HT-29 (cell line): ENCODE results near the gene GNPTAB. TPM values are rescaled to one million over a fixed set of nuclear protein-coding genes. Genes with fewer than 3 reads are reported as not detected.
A peak's percentile ranks its signal among the peaks of the same experiment; 100 is the strongest.
"Not testable (repeated sequence)": the region's sequence is repeated elsewhere in the genome, so short reads cannot be mapped to it uniquely, and the experiment has no call there.

Source experiments
- DNase-seq: peaks from one replicate; pipeline ENCODE4 v3.0.0-alpha.2; 2015; ENCODE audit warnings: low spot score
- total RNA-seq: library from RNA; depleted of rRNA; stranded (reverse); fragments of >200 nt; shearing (Covaris generic); gene quantifications from 2 replicates; pipeline ENCODE4 v1.2.3, GENCODE V29; 2014

GNPTAB gene
- total RNA-seq, 1 experiment from 2014 or later: 12.7 TPM

DNA sequence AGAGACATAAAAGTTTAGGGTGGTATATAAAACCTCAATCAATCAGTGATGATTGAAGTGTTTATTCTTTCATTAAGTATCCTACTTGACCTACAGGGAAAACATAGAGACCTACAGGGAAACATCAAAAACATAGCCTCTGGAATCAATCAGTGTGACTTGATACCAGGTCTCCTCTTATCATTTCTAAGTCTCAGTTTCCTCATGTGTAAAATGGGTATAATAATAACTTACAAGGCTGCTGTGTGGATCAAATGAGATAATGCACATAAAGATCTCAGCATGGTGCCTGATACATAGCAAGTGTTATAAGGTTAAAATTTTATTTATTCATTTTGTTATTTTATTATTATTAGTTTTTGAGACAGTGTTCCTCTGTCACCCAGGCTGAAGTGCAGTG lies 22.2 kb upstream of the GNPTAB start:
- no peak for DNase-seq

DNA sequence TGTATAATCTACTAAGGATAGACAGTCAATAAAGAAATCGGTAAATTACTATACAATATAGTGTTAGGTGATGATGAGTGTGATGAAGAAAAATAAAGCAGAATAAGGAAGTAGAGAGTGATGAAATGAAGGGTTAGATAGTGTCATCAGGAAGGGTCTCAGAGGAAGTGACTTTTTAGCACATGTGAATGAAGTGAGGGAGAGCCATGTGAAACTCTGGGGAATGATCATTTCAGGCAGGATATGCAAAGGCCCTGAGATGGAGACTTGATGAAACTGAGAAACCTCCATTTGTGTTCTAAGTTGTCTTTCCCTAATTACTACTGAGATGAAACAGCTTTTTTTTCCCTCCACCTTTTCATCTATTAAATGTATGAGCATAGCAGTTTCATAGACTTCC lies 19.4 kb upstream of the GNPTAB start:
- DNase-seq: no peak

DNA sequence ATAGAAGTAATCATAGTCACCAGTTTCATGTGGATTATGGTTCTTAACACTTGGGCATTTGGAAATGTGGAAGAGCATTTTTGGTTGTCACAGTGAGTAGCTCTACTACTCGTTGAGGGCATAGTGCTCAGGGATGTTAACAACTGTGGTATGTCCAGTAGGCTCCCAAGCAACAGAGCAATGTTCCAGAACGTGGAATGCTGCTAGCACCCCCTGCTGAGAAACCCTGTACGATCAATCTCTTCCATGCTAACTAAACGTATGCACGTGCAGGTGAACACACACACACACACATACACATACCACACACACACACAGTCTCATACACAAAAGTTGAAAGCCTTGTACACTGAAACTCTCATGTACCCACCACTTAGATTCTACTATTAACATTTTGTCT lies 16.6 kb upstream of the GNPTAB start:
- DNase-seq: no peak

DNA sequence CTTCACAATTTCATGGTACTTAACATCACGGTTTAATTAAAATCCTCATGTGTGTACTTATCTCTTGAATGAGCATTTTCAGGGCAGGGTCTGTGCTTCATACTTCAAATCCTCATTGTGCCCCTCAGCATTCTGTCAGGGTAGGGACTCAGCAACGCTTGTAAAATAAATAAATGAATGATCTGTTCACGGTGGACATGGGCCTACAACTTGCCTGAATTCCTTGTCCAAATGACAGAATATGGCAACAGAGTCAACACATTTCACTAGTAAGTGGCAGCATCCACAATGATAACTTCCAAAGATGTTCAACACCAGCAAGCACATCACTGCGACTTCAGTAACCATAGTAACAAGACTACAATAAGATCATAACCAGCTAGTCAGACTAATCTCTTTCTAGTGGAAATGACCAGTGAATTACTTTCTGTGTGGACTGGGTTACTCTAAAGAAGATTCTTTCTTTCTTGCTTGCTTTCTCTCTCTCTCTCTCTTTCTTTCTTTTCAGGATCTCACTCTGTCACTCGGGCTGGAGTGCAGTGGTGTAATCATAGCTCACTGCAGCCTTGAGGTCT lies 14.5 kb upstream of the GNPTAB start:
- no peak for DNase-seq

DNA sequence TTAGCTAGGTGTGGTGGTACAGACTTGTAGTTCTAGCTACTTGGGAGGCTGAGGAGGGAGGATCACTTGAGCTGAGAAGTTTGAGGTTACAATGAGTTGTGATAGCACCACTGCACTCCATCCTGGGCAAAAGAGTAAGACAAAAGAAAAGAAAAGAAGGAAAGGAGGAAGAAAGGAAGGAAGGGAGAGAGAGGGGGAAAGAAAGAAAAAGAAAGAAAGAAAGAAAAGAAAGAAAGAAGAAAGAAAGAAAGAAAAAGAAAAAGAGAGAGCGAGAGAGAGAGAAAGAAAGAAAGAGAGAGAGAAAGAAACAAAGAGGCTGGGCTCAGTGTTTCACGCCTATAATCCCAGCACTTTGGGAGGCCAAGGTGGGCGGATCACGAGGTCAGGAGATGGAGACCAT lies 10.3 kb upstream of the GNPTAB start:
- no peak for DNase-seq

DNA sequence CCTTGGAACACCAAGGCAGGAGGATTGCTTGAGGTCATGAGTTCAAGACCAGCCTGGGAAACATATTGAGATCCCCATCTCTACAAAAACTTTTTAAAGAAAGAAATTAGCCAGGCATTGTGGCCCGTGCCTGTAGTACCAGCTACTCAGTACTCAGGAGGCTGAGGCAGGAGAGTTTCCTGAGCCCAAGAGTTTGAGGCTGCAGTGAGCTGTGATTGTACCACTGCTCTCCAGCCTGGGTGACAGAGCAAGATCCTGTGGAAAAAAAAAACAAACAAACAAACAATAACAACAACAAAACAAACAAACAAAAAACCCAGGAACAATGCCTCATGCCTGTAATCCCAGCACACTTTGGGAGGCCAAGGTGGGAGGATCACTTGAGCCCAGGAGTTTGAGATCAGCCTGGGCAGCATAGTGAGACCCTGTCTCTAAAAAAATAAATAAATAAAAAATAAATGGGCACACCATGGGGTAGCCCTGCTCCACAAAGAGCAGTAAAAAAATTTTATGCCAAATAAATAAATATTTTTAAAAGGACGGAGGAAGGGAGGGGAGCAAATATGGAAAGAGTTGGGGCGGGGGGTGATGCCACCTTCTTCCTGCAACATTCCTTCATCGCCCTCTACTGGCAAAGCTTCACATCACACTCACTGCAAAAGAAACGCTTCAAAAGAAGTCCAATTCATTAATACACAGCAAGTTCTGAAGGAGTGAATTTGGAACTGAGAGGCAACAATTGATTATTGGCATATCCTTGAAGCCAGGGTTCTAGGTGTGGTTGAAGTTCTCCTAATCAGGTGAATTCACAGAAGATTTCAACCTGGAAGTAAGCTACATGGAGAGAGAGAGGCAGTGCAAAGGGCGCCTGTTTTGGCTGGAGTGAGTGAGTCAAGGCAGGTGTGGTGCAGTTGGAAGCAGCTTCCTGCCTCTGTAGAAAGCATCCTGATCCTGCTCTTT lies 8.8 kb upstream of the GNPTAB start:
- DNase-seq: peak; percentile 71

DNA sequence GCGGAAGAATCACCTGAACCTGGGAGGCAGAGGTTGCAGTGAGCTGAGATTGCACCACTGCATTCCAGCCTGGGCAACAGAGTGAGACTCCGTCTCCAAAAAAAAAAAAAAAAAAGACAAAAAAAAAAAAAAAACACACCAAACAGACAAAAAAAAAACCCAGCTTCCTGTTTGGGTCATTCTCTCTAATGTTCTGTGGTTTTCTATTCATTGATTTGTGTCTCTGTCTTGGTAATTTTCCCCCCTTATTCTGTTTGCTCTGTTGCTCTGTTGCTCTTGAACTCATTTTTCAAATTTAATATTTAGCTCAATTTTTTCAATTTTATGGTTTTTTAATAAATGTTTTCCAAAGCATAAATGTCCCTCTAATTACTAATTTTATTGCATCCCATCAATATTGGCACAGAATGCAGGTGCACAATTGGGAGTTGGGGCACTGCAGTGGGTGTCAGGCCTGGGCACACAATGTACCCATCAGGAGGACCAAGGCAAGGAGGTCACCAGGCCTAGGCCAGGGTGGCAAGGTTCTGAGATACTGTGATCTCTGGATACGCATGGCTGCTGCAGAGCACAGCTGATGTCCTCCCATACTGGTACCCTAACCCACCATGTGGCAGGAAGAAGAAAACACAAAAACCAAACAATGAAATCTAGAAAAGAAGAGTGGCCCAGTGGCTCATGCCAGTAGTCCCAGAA lies 8.0 kb upstream of the GNPTAB start:
- DNase-seq: no peak

DNA sequence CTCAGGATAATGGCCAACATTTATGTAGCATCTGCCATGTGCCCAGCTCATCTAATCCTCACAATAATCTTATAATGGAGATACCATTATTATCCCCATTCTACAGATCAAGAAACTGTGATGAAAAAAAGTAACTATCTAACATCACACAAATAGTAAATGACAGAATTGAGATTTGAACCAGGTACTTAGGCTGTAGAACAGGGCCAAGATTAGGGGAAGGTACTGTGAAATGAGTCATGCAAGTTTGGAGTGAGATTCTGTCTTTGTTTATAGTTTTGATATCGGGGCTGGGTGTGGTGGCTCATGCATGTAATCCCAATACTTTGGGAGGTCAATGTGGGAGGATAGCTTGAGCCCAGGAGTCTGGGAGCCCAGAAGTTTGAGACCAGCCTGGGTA lies 1.3 kb upstream of the GNPTAB start:
- DNase-seq: no peak

DNA sequence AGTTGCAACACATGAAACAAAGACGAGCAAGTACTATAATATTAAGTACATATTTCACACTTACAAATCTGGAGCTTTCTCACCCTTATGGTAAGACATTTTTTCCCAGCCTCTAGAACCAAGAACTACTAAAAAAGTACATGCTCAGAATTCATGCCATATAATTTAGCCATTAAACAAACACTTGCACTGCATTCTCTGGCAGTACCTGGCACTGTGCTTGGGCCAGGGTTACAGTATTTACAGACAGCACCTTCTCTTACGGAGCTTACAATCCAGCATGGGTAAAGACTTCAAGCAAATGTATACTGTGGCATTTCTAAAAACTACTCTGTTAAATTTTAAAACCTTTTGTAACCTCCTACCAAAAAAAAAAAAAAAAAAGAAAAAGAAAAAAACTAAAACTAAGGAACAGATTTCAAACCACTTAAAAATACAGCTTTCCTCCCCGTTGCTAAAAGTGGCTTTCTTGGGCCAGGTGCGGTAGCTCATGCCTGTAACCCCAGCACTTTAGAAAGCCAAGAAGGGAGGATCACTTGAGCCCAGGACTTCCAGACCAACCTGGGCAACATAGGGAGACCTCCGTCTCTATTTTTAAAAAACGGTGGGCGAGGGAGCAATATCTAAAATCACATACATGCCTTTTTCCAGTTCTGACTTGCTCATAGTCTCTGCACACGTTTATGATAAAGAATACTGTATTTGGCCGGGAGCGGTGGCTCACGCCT lies 956 bp downstream of the GNPTAB start:
- peak; percentile 15 for DNase-seq

DNA sequence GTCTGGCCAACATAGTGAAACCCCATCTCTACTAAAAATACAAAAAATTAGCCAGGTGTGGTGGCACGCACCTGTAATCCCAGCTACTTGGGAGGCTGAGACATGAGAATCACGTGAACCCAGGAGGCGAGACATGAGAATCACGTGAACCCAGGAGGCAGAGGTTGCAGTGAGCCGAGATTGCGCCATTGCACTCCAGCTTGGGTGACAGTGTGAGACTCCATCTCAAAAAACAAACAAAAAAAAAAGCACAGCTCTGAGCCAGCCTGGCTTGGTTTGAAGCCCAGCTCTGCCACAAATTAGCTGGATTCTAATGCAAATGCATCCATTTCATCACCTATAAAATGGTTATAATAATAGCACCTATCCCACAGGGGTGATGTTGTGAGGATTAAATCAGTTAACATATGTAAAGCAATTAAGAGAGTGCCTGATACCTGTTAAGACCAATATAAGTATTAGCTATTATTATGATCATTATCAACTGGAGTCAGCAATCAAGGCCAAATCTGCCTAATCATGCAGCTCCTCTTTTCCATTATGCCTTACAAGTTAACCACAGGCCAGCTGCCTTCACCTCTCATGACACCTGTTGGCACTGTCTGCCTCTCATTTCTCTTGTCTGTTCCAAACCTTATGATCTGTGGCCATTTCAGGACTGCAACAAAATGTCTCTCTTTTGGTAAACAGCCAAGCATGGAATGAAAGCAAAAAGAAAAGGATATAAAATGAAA lies 2.1 kb downstream of the GNPTAB start:
- DNase-seq: no peak

DNA sequence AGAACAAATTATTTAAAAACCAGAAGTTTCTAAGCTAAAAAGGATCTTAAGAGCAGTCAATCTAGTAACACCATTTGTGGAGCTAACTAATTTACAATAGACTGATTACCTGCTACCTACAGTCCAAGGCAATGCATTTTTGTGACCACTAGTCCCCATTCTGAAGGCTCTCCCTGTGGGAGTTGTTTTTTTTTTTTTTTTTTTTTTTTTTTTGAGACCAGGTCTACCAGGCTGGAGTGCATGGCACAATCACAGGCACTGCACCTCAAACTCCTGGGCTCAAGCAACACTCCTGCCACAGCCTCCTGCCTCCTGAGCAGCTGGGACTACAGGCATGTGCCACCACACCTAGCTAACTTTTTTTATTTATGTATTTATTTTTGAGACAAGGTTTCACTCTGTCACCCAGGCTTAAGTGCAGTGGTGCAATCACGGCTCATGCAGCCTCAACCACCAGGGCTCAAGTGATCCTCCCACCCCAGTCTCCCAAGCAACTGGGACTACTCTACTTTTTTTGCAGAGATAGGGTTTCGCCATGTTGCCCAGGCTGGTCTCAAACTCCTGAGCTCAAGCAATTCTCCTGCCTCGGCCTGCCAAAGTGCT lies 3.9 kb downstream of the GNPTAB start:
- DNase-seq: no peak

DNA sequence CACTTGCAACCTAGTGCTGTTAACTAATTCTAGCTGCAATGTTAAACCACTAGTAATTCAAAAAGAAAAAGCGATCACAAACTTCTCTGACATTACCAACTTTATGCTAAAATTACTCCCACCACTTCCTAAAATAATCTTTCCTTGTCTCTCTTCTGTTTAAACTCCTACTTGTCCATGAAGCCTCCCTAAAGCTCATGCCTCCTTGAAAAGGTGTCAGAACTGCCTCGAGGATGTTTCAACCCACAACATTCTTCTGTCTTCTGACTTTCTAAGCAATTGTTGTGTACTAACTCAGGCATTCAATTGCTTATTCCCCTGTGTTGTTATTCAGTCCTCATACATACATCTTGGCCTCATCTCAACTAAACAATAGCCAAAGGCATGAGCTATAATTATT lies 5.9 kb downstream of the GNPTAB start:
- DNase-seq: no peak

DNA sequence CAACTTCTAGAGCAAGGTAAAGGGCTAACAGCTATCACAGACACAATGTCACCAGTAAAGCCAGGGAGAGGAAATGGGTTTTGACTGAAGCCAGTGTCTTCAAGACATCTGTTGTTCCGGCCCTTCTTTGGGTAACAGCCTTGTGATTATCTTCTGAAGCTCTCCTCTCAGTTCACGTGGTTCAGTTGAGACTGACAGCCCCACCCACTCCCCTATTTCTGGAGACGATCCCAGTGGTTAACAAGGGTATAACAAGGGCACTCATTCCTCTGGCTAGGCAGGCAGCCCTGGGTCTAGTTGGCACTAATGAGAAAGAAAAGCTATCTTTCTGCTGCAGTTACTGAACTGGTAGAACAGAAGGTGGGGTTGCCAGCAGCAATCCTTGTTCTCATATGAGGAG lies 6.9 kb downstream of the GNPTAB start:
- peak; percentile 58 for DNase-seq

DNA sequence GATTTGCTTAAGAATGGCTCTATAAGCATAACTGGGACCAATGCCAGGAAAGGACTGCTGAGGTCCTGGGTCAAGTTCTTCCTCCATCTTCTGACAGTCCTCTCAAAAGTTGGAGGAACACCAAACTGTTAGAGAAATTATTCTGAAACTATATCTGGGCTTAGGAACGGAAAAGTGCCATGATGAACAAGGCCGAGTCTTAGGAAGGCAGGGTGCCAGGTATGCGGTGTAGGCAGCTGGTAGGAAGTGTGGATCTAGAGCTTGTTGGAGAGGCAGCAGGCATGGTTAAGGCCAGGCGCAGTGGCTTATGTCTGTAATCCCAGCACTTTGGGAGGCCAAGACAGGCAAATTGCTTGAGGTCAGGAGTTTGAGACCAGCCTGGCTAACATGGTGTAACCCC lies 7.7 kb downstream of the GNPTAB start:
- DNase-seq: no peak

DNA sequence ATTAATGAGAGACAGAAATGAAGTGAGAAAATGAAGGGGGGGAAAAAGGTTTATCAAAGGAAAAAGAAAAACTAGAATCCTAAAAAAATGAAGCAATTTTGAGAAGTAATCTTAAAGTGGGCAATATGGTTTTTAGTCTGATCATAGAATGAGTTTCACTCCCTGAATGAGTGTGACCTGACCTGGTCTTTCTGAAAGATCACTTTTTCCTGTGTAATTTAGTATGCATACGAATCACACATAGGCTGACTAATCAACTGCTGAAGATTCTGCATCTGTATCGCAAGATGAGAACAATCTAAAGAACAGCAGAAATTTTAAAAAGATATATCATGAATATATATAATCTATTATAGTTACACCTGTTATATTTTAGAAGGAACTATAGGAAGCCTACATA lies 11.3 kb downstream of the GNPTAB start:
- no peak for DNase-seq

DNA sequence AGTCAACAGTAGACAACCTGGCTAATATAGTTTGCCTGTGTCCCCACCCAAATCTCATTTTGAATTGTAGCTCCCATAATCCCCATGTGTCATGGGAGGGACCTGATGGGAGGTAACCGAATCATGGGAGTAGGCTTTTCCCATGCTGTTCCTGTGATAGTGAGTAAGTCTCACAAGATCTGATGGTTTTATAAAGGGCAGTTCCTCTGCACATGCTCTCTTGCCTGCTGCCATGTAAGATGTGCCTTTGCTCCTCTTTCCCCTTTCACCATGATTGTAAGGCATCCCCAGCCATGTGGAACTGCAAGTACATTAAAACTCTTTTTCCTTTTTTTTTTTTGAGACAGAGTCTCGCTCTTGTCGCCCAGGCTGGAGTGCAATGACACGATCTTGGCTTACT lies 12.1 kb downstream of the GNPTAB start:
- DNase-seq: not testable (repeated sequence)

DNA sequence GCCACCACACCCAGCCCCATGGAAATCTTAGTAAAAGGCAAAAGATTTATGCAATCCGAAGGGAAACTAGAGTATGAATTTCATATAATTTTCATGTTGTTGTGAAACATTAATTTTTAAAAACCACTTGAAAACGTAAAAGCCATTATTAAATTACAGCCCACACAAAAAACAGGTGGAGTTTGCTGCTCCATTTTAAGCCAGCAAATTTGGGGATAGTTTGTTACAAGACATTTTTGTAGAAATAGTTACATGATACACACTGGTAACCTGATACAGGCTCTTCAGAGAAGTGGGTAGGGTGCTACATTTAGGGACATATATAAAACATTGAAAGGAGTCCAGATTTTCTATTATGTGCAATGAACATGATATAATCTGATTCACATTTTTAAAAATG lies 17.6 kb downstream of the GNPTAB start:
- DNase-seq: no peak

DNA sequence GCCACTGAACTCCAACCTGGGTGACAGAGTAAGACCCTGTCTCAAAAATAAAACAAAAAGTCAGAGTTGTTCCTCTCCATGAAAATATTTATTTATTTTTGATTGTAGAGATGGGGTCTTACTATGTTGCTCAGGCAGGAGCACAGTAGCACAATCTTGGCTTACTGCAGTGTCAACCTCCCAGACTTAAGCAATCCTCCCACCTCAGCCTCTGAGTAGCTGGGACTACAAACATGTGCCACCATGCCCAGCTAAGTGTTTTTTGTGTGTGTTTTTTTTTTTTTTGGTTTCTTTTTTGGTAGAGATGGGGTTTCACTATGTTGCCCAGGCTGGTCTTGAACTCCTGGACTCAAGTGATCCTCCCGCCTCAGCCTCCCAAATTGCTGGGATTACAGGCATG lies 18.0 kb downstream of the GNPTAB start:
- DNase-seq: not testable (repeated sequence)

DNA sequence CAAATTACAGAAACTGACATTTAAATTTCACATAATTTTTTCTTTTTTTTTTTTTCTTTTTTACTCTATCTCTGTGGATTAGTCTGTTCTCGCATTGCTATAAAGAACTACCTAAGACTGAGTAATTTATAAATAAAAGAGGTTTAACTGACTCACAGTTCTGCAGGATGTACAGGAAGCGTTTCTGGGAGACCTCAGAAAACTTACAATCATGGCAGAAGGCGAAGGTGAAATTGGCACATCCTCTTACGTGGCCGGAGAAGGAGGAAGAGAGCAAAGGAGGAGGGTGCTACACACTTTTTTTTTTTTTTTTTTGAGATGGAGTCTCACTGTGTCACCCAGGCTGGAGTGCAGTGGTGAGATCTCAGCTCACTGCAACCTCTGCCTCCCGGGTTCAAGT lies 19.4 kb downstream of the GNPTAB start:
- DNase-seq: not testable (repeated sequence)

DNA sequence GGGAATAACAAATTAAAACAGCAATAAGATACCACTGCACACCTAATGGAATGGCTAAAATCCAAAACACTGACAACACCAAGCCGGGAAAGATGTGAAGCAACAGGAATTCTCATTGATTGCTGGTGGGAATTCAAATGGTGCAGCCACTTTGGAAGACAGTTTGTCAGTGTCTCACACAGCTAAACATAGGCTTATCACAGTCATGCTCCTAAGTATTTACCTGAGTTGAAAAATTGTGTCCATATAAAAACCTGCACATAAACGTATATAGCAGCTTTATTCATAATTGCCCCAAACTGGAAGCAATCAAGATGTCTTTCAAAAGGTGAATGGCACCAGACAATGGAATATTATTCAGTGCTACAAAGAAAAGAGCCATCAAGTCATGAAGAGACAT lies 21.6 kb downstream of the GNPTAB start:
- DNase-seq: no peak

DNA sequence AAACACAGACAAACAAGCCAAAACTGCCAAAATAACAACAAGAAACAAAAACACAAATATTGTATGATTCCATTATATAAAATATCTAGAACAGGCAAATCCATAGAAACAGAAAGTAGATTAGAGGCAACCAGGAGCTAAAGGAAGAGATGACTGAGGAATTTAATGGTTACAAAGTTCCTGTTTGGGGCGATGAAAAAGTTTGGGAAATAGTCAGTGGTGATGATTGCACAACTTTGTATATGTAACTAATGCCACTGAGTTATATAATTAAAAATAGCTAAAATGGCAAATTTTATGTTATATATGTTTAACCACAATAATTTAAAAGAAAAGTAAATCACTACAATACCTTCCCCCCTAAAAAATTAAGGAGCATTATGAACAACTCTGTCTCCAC lies 24.5 kb downstream of the GNPTAB start:
- no peak for DNase-seq
